Hepatocyte (in vitro differentiated cells): ENCODE results near the gene OBP2B.

Source experiments
- EZH2 ChIP-seq: fragments of 200-600 bp; sonication (generic); IDR thresholded peaks from 2 replicates; pipeline ENCODE4 v1.6.1; 2016; ENCODE audit warnings: antibody characterized with exemption, mild to moderate bottlenecking, borderline replicate concordance
- TF ChIP-seq, protein P1 (sequence below): fragments of 200-600 bp; sonication (generic); IDR thresholded peaks from 2 replicates; pipeline ENCODE4 v1.5.1; 2016; ENCODE audit warnings: antibody characterized with exemption, mild to moderate bottlenecking; ENCODE audit not compliant: poor library complexity

DNA sequence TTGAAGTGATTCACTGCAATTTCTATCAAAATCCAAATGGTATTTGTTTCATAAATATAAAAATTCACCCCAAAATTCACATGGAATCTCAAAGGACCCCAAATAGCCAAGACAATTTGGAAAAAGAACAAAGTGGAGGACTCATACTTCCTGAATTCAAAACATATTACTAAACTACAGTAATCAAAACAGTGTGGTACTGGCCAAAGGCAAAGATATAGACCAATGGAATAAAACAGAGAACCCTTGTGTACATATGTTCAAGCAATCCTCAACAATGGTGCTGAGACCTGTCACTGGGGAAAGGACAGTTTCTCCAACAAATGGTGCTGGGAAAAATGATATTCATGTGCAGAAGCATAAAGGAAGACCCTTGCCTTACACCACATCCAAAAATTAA, 14.0 kb downstream of the OBP2B start:
- no peak for TF ChIP-seq EZH2
- TF ChIP-seq, protein P1, sequence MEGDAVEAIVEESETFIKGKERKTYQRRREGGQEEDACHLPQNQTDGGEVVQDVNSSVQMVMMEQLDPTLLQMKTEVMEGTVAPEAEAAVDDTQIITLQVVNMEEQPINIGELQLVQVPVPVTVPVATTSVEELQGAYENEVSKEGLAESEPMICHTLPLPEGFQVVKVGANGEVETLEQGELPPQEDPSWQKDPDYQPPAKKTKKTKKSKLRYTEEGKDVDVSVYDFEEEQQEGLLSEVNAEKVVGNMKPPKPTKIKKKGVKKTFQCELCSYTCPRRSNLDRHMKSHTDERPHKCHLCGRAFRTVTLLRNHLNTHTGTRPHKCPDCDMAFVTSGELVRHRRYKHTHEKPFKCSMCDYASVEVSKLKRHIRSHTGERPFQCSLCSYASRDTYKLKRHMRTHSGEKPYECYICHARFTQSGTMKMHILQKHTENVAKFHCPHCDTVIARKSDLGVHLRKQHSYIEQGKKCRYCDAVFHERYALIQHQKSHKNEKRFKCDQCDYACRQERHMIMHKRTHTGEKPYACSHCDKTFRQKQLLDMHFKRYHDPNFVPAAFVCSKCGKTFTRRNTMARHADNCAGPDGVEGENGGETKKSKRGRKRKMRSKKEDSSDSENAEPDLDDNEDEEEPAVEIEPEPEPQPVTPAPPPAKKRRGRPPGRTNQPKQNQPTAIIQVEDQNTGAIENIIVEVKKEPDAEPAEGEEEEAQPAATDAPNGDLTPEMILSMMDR = no peak
